Stimulated activated CD4-positive, alpha-beta T cell treated with anti-CD3 and anti-CD28 coated beads, Interleukin-4, amount 100 ng/mL, for 4 hours (primary cell): Measurements from ENCODE around the gene HOXA5.

Experiments used
- DNase-seq, 2 experiments: peaks; one replicate each; pipeline ENCODE4 v3.0.0-alpha.2; 2020

The HOXA5 gene

GRCh38 chr7:27147199-27148030 is 3.9 kb upstream of the HOXA5 start, which contains the start of gene HOXA6:
TSS of gene HOXA6 (minus strand) at chr7:27147774. CDS start at chr7:27147749, 25 bp downstream.
- DNase-seq: no peak

DNA sequence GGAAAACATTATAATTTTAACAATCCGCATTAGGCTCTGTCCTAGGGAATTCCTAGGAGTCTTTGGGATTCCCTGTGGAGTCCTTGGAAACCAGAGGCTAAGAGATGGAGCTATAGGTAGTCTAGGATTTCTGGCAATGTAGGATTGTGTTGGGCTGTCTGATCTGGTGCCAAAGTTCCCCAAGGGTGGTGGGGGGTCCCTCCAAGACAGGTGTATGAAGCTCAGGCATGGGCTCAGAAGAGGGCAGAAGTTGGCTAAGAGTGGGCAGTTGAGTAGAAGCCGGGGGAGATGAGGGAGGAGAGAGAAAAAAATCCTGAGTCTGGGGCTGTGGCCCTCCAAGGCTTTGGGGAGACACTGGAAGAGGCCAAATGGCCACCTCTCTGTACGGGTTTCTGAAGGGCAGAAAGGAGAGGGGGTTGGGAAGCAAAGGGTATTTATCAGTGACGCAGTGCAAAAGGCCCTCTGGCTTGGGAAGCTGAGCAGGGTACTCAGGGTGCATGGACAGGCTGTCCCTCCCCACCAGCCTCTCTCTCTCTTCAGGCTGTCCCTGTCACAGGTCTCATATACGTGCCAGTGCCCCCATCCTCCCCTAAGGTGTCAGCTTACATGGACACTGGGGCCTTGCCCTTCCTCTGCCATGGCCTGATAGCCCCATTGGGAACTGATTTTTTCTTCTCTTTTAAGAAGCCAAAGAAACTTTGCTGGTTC is 3.2 kb upstream of the HOXA5 start:
- no peak for DNase-seq

GRCh38 chr7:27145914-27146412 is 2.5 kb upstream of the HOXA5 start:
- no peak for DNase-seq

GRCh38 chr7:27145165-27145913 is 1.9 kb upstream of the HOXA5 start:
- no peak for DNase-seq

DNA sequence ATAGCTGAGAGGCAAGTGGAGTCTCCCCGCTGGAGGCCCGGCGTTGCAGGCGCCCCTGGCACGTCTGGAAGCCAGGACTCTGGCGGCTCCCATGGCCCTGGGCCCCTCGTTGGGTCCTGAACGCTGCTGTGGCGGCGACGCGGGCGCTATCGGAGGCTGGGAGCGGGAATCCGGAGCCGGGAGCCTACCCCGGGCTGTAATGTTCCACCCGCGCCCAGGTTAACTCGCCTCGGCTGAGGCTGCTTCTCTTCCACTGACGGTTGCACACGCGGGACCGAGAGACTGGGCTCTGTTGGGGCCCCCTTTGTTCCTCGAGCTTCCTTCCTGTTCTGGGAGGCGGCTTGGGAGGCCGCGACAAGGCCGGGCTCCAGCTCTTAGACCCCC is 1.3 kb upstream of the HOXA5 start:
- DNase-seq: no peak

GRCh38 chr7:27143950-27144780 is 684 bp upstream of the HOXA5 start:
- no peak for DNase-seq

- no peak for DNase-seq
Observed at GRCh38 chr7:27142580-27143022, 880 bp downstream of the HOXA5 start.

GRCh38 chr7:27141923-27142579 is 1.4 kb downstream of the HOXA5 start:
- no peak for DNase-seq

DNA sequence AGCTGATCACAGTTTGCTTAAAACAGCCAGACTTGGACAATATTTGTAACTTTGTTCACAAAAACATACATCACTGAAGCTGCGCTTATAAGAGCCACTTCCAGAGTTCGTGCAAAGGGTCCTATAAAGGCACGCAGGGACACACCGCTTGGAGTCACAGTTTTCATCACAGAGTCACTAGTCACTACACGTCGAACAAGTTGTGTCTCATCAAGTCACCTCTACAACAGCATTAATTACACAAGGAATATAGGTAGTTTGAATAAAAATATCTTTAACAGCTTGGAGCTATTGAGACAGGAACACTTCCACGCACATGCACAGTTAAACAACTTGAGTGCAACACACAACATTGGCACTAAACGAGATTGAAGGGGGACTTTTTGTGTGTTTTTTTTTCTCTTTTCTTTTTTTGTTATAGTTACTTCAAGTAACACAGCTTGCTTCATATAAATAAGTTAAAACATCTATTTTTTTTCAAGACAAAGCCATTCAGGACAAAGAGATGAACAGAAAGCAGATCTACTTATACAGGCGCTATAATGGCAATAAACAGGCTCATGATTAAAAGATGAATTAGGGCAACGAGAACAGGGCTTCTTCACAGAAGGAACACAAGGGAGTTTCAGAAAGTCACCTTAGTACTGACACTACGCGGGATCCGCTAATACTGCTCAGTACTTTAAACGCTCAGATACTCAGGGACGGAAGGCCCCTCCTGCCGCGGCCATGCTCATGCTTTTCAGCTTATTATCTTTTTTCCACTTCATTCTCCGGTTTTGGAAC is 2.2 kb downstream of the HOXA5 start:
- DNase-seq: no peak

GRCh38 chr7:27140126-27140857 is 3.2 kb downstream of the HOXA5 start:
- DNase-seq: no peak

GRCh38 chr7:27139334-27140125 is 4.0 kb downstream of the HOXA5 start:
- DNase-seq: no peak

DNA sequence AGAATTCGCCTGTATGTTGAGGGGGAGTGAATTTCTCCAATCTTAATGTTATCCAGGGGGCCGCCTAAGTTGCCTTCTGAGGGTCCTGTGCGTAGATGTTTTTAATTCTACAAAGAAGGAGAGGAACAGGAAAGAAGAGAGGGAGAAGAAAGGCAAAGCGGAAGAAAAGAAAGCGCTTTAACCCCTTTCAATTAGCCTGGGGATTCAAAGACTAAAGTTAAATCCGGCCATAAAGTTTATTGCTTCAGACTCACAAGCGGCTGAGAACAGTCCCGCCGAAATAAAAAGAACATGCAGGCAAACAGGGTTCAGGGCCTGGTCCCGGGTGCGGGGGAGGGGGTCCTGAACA is 4.5 kb downstream of the HOXA5 start:
- DNase-seq: no peak

DNA sequence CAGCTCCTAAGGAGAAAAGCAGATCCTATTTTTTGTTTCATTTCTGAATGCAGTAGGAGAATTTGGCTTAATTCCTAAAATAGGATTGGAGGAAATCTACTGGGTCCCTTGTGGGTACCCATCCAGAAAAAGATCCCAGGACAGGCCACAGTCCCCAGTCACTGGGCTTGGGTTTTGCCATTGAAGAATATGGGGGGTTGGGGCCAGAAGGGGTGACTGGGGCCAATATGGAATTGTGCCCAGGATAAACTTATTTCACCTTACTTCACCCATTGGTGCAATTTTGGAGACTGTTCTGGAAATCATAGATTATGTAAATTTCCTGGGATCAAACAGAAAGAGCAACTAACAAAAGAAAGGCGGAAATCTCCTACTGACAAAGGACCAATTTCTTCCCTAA is 5.0 kb downstream of the HOXA5 start:
- no peak for DNase-seq

DNA sequence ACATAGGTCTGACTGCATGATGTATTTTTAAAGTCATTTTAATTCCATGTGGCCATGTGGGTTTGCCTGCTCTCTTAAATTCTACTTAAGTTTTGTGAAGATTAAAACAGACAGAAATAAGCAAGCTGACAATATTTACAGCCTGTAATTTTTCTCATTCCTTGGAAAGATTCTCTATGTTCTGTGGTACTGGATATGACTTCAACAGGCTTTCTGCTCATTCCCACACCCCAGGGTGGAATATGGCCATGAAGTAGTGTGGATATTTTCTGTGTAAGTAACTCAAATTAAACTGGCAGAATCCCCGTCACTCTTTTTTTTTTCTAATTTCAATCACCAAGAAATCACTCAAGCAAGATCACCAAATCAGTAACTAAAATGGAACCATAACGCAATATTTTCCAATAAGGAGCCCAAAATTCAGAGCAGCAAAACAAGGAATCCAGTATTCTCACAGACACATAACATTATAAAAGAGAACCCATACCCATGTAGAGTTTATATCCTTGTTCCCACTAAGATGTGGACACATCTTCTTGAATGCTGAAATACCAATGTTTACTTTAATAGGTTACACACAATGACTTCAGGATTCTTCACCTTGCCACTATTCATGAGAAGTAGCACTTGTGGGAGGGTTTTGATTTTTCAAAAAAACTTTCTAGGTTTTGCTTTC is 5.7 kb downstream of the HOXA5 start:
- DNase-seq: no peak

- no peak for DNase-seq
Observed at GRCh38 chr7:27134392-27134791, 9.1 kb downstream of the HOXA5 start.

DNA sequence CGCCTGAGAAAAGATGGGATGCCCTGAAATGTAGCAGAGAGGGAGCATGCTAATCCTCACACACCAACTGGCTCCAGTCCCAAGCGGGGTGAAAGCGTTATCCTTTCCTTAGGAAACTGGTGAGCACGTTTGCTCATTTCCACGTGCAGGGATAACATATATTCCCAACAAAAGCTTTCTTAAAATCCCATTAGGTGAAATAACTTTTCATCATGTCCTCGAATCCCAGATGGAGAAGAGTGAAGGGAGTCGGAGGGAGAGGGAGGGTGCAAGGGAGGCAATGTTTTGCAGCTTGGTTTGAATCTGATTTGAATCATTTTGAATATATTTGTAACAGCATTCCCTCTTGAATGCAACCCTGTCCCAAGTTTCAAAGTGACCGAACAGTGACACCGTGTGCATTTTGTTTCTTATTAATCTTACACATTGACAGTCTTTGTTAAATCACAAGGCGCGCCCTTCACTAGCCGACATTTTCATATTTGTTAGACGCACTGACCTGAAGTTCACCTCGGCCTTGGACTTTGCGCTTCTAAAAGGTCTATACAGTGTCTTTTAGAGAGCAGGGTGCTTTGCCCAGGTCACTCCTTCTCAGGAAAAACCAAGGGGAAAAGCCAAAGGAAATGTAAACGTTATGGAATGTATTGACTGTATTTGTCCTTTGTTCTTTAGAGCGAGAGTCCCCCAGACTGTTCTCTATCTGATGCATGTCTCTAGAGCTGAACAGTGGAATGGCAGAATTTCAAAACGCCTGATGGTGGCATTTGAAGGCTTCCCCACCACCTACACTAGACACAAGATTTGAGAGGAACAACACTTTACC is 9.9 kb downstream of the HOXA5 start:
- DNase-seq: no peak

DNA sequence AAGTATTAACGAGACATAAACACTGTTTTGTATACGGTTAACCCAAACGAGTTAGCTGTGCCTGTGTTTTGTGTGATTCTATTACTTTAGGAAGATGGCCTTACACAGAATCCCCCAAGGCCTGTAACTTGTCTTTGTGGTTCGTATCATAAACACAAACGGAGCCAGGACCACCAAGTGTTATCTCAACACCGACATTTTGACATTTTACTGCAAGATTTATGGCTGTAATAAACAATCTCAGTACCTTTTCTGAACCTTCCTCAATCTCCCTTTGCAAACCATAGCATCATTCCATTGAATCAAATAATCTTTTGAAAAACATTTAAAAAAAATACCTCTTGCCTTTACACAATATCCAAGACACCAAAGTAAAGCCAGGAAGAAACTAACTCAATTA is 10.5 kb downstream of the HOXA5 start:
- DNase-seq: no peak

DNA sequence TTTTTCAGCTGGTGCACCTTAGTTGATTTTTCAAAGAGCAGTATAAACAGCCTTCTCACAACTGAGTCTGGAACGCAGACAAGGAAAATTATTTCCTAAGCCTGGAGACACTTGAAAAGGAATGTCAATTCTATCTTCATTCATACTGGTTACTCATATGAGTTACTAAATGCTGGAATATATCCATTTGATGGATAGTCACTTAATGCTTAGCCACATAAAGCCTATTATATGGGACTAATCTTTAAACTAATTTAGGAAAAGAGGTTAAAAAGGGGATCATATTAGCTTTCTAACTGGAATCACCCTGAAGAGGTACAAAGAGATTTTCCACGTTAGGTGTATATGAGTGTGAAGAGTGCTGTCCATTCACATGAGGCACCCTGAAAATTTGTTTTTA is 11.3 kb downstream of the HOXA5 start:
- DNase-seq: no peak
